Measurements from ENCODE around the gene SLITRK1. TPM values are rescaled to one million over a fixed set of nuclear protein-coding genes. Genes with fewer than 3 reads are reported as not detected.
A peak's percentile ranks its signal among the peaks of the same experiment; 100 is the strongest.

The SLITRK1 gene
- total and polyA plus RNA-seq, 2 donors: 0.05 to 0.07 TPM

DNA sequence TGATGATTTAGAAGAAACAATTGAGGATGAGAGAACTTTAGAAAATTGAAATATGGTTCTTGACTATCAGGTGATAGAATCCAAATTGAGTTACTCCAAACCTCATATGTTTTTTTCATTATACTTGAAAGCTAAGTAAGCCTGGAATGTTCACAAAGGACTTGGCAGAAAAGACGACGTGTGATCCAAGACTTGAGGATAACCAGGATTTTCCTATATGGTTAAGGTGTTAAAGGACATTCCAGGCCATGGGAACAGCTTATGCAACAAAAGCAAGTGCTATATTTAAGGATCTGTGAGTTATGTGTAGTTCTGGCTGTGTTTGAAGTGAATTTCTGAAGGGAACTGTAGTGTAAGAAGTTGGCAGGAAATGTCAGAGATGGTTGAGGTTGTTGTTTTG, 52.5 kb downstream of the SLITRK1 start:
- no peak for DNase-seq (ENCODE audit: low read depth in 6 of 9, low spot score in 9 of 9)
- 93% methylated on average over 2 of the region's 2 CpGs for WGBS
- H3K9me3 ChIP-seq (ENCODE audit: control insufficient read depth in 2 of 2, insufficient read depth in 1 of 2, low read length in 1 of 2): no peaks in the 10 kb centered on the region

DNA sequence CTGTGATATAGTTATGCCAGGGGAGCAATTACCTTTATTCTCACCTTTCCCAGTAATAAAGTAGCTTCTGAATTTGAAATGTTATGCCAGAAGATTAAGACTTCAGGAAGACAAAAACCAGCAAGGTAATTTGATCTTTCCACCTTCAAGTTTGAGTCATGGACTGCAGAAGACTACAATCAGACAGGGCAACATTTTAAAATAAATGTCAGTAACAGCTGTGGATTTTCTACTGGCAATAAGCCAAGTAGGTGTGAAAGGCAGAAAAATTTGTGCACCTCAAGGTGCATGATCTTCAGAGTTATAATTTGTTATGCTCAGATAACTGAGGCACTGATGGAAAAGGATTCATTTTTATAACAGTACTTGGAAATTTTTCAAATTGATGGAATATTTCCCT, 54.9 kb downstream of the SLITRK1 start:
- Histone ChIP-seq H3K4me1 (ENCODE audit: control insufficient read depth in 2 of 2, insufficient read depth in 2 of 2, low read length in 2 of 2) (no peaks in the 10 kb centered on the region), H3K9me3 (ENCODE audit: control insufficient read depth in 2 of 2, insufficient read depth in 1 of 2, low read length in 1 of 2) (peaks cover 0 to 16% of the 10 kb centered on the region in 2 donors), H3K4me3 (ENCODE audit: low read length in 2 of 2) (no peak overlapping the region), H3K27me3 (ENCODE audit: control insufficient read depth in 2 of 2, insufficient read depth in 1 of 2, low read length in 1 of 2) (no peaks in the 10 kb centered on the region), H3K27ac (ENCODE audit: low read depth in 1 of 2, low read length in 1 of 2) (no peak overlapping the region), H3K36me3 (ENCODE audit: control insufficient read depth in 2 of 2, insufficient read depth in 2 of 2, low read length in 1 of 2) (no peaks in the 10 kb centered on the region)
- peak in 1 of 9 donors; percentile 1 for DNase-seq (ENCODE audit: low read depth in 6 of 9, low spot score in 9 of 9)

More for the DNA sequence above, 52.5 kb downstream of the SLITRK1 start:
- Histone ChIP-seq H3K27me3 (ENCODE audit: control insufficient read depth in 2 of 2, insufficient read depth in 1 of 2, low read length in 1 of 2) (no peaks in the 10 kb centered on the region), H3K27ac (ENCODE audit: low read depth in 1 of 2, low read length in 1 of 2) (no peak overlapping the region), H3K4me1 (ENCODE audit: control insufficient read depth in 2 of 2, insufficient read depth in 2 of 2, low read length in 2 of 2) (no peaks in the 10 kb centered on the region), H3K36me3 (ENCODE audit: control insufficient read depth in 2 of 2, insufficient read depth in 2 of 2, low read length in 1 of 2) (no peaks in the 10 kb centered on the region), H3K4me3 (ENCODE audit: low read length in 2 of 2) (no peak overlapping the region)
